Sciatic nerve (tissue), 2 donors: ENCODE results near the gene LDHB. TPM values are rescaled to one million over a fixed set of nuclear protein-coding genes. Genes with fewer than 3 reads are reported as not detected.
"Not testable (repeated sequence)": the region's sequence is repeated elsewhere in the genome, so short reads cannot be mapped to it uniquely, and the experiment has no call there.

Experiments used
- ATAC-seq: fragments of 200-7000 bp; cut with Tn5 transposase; one replicate; pipeline ENCODE4 v1.9.1; 2020; ENCODE audit warnings: mild to moderate bottlenecking, moderate library complexity
- DNase-seq: peaks from one replicate; pipeline ENCODE4 v3.0.0-alpha.2; 2020; ENCODE audit warnings: low spot score
- intact Hi-C: fragments of 100-400 bp; cut with DNase I; formaldehyde crosslinking; loops from one replicate; pipeline ENCODE4 v1.14.2; 2022
- total RNA-seq: library from RNA; stranded (reverse); fragmentation: NEBNext Ultra II Directional; extraction: Animal tissue kit (Norgen Biotek cat#: 25700); gene quantifications from one replicate; pipeline ENCODE4 v1.2.1, GENCODE V29; 2021
- donor health status: DM: no; HTN: no; CAD: no.
- donor health status: DM: no; HTN: no; CAD: no.

The LDHB gene
- total RNA-seq, 1 donor from 2014 or later = 289 TPM

GRCh38 chr12:21618566-21618965 is 39.1 kb downstream of the LDHB start:
- no peak for DNase-seq
- intact Hi-C loops = no loop called here
- ATAC-seq = no peak

DNA sequence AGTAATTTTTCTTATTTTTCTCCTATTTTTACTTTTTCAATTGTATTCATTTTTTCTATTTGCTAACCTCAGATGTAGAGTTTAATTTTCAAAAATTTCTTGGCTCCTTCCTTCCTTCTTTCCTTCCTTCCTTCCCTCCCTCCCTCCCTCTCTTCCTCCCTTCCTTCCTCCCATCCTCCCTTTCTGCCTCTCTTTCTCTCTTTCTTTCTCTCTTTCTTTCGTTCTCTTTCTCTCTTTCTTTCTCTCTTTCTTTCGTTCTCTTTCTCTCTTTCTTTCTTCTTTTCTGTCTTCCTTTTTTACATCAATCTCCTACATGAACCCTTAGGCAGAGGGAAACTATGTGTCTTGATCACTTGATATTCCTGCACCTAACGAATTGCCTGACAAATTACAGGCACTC is 40.6 kb downstream of the LDHB start:
- ATAC-seq (no peak), DNase-seq (no peak)
- intact Hi-C loops = no loop called here

- no peak for ATAC-seq
- intact Hi-C loops = no loop called here
- DNase-seq = no peak
These were observed 42.2 kb downstream of the LDHB start for GRCh38 chr12:21615431-21615830.

DNA sequence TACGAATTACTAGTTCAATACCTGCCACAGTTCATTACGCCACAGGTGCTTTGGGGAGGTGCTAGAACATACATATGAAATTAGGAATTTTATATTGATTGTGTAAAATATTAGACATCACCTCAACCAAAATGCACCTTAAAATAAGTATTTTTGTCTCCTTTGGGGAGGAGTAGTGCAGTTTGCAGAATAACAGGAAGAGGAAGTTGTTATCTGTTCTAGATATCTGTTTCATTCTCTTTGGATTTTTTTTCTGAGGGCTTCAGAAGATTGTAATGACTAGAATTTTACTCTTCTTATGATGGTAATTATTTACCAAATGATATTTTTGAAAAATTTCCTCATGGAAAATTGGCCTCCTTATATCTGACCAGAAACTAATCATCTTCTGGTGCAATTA is 43.1 kb downstream of the LDHB start:
- DNase-seq (no peak), ATAC-seq (no peak)
- intact Hi-C loops = no loop called here

DNA sequence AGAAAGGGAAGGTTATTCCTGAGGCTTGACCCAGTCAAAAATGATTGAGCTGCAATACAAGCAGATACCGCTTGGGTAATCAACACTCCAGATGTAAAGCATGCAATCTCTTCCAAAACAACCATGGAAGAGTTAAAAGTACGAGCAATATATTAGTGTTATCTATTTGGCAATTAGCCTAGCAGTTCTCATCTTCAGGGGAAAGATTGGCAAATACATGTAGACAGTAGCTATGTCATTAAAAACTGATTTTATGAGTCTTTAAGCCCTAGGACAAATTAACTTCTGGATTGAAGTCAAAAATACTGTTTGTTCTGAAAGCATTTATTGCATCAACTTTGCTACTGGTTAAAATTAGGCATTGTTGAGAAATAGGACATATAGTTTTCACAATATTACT is 43.7 kb downstream of the LDHB start:
- intact Hi-C loops = no loop called here
- no peak for DNase-seq
- ATAC-seq = no peak

DNA sequence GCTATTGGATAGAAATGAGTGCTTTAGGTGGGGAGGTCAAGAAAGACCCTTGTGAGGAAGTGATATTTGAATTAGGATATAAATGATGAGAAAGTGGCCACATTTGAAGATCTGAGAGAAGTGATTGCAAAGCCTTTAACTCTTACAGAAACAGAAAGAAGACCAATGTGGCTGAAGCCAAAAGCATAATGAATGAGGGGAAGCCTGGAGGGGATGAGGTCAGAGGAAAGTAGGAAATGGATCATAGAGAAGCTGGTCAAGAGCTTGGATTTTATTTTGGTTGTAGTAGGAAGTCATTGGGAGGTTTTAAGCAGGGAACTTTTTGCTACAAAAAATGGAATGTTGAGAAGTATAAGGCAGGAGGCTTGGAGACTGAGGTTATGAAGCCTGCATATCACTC is 49.4 kb downstream of the LDHB start:
- intact Hi-C loops = no loop called here
- DNase-seq (no peak), ATAC-seq (no peak)

- intact Hi-C loops = no loop called here
- ATAC-seq (no peak), DNase-seq (no peak)
These were observed 49.9 kb downstream of the LDHB start for GRCh38 chr12:21607701-21608100.

DNA sequence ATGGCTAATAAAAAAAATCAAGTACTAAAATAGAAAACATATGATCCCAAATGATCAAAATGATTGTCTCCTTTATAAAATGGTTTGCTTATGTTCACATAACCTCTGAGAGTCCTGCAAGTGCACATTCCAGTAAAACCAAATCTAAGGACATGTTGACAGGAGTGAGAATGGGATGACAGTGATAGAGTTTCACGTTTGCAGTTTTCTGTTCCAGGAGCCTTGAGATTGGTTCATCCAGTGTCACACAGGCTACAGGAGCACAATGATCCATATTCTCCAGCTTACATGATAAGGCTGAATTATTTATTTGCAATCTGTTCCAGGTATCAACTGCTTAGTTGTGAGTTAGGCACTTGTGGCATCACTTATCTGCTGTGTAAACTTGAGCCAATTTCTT is 51.5 kb downstream of the LDHB start:
- ATAC-seq (no peak), DNase-seq (no peak)
- intact Hi-C loops = no loop called here

DNA sequence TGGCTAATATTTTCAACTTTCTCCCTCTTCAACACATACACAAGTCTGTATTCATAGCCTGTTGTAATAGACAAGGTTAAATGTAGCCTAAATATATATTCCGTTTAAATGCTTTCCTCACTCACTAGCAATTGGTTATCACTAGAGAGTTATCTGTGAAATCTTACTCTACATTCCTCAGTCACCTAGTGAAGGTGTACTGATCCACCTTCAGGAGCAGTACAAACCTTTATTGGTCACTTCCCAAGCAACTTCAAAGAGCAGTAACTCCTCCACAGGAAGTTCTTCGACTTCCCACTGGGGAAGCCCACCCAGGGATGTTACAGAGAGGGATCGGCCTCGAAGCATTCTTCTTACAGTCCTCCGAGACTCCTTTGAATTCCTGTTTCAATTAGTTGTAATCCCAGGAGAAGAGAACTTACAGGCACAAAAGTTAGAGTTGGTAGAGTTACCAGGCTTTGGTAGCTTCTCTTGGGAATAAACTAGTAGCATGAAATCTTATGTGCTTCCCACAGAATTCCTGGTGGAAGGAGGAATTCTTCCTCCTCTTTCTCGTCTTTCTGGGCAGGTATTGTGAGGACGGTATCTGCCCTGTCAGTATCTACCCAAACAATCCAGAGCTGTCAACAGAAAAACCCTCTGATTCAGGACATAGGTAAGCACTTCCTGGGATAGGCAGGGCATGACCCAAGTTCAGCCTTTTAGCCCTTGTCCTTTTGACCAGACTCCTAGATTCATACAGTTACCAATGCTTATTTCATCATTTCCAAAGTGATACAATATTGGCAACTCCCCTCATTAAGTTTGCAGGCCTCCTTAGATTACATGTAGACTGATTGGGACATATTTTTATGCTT is 53.2 kb downstream of the LDHB start, which contains the start of gene GYS2:
Gene GYS2, minus strand, starts transcription at position 603 of the 857 bp plus-strand sequence. Its CDS starts 255 bp downstream, at position 348.
- intact Hi-C loops = no loop called here
- no peak for DNase-seq
- ATAC-seq = no peak

DNA sequence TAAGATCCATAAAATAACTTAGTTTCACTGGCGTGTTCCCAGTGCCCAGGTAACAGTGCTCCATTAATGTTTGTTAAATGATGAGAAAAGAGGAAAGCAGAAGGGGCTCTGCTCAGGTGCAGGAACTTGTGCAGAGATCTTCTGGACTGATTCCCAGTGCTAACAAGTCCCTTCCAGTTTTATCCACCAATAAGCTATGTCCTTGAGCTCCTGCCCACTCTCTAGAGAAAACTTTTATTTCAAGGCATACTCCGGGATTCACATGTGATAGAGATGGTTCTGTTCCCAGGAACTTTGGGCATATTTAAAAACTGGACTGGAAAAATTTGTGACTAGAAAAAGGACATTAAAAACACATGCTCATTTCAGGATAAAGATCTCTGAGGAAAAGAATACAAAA is 54.9 kb downstream of the LDHB start:
- intact Hi-C loops = no loop called here
- DNase-seq (no peak), ATAC-seq (no peak)

DNA sequence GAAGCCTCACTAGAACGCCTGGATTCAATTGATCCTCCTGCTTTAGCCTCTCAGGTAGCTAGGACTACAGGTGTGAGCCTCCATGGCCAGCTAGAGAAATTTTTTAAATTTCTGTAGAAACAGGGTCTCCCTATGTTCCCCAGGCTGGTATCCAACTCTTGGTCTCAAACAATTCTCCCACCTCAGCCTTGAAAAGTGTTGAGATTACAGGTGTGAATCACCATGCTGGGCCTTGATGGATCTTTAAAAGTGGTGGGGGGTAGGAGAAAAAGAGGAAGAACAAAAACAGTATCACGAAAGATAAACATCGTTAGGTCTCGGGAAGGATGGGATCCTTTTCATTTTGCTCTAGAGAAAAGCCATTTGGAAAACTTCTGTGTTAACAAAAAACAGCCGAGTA is 57.4 kb downstream of the LDHB start:
- intact Hi-C loops = no loop called here
- ATAC-seq (no peak), DNase-seq (no peak)

DNA sequence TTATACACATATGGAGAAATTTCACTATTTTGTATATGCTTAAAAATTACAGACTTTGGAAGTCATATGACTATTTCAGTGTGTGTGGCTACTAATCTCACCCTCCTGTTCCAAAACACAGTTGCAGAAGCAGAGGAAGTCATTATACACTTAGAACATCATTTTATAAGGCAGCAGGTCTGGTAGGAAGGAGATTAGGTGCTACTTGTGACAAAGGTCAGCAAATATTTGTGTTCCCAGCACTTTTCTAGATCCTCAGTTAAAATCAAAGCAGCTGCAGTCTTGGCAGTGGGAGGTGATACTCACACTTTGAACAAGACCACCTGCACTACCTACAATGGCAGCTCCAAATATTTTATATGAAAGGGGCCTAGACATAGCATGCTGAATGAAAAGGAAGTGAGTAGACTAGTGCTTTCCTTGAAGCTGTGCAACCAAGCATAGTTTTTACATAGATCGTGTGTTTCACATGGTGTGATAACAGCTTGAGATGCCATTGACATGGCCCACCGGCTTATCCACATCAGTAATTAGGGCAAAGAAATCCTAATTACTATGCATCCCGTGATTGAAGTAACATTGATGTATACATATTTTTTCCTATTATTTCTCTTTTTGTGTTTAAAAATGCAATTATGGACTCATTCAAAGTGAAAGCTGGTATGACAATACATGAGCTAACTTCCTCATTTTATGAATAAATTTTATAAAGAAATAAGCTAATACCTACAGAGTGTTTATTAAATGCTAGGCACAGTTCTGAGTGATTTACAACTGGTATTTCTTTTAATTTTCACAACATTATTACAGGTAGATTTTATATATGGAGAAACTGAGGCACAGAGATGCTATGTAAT is 58.3 kb downstream of the LDHB start:
- no peak for ATAC-seq
- no peak for DNase-seq
- intact Hi-C loops = no loop called here

GRCh38 chr12:21598651-21599050 is 59.0 kb downstream of the LDHB start:
- intact Hi-C loops = no loop called here
- DNase-seq = no peak
- no peak for ATAC-seq

DNA sequence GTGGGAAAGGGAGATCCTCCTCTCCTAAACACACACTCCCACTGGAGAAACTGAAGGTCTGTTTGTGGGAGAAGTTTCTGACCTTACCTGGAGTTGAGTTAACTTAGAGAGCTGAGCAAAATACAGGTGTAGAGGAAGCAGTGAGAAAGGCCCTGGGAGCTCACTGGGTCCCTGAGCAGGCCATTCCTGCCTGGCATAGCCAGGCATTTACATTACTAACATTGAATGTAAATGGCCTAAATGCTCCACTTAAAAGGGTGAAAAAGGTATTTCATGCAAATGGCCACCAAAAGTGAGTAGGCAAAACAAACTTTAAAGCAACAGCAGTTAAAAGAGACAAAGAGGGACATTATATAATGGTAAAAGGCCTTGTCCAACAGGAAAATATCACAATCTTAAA is 62.3 kb downstream of the LDHB start:
- ATAC-seq, intact Hi-C loops, DNase-seq: not testable (repeated sequence)

DNA sequence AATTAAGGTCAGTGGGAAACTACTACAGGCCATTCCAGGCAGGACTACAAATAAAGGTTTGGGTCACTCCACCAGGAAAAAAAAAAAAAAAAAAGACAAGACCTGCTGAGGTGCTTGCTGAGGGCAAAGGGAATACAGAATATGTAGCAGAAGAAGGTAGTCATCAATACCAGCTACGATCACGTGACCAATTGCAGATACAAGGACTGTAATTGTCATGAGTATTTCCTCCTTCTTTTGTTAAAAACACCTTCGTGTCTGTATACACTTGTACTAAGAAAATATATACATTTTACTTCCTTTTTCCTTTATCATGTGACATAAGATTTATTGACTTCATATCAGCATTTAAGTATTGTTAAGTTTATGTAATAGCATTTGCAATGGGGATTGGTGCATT is 72.2 kb downstream of the LDHB start:
- DNase-seq (no peak), ATAC-seq (no peak)
- intact Hi-C loops = no loop called here

Other genes starting within 250 kb of the LDHB start
- gene PYROXD1, start 220.2 kb downstream of the LDHB start, total RNA-seq = 16.3 TPM
- gene RECQL, start 156.2 kb downstream of the LDHB start, total RNA-seq = 32.7 TPM
- gene GOLT1B, start 156.1 kb downstream of the LDHB start, total RNA-seq = 26.6 TPM
- gene SPX, start 131.5 kb downstream of the LDHB start, total RNA-seq = 1.3 TPM
- gene GYS2, start 53.0 kb downstream of the LDHB start, total RNA-seq = 0.27 TPM
- 10.8 TPM for gene KCNJ8, start 116.9 kb upstream of the LDHB start, total RNA-seq